MV-4-11 (cell line): ENCODE data around the gene DDB1.

Experiments used
- DNase-seq: peaks from one replicate; lab custom pipeline; 2025; lab: John Stamatoyannopoulos, UW

Gene DDB1

DNA sequence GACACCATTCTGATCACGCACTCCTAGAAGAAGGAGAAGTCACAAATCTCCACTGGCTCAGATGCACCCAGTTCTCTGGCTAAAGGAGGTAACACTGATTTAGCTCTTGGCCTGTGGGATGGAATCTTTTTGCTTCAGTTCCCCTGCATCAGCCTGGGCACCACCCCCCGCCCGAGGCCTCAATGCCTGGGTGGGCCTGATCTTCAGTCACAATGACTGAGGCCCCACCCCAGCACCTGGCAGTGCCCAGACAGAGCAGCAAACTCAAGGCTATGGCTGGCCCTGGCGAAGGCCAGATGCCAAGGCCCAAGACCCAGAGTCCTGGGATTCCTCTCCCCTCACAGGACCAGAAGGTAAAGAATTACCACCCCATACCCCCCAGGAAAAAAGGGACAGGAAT, 23.8 kb upstream of the DDB1 start:
- no peak for DNase-seq

DNA sequence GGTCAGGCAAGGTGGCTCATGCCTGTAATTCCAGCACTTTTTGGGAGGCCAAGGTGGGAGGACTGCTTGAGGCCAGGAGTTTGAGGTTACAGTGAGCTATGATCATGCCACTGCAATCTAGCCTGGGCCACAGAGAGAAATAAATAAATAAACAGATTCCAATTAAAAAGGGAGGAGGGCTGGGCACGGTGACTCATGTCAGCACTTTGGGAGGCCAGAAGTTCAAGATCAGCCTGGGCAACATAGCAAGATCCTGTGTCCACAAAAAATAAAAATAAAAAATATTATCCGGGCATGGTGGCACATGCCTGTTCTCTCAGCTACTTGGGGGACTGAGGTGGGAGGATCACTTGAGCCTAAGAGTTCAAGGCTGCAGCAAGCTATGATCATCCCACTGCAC, 21.3 kb upstream of the DDB1 start:
- DNase-seq: no peak

DNA sequence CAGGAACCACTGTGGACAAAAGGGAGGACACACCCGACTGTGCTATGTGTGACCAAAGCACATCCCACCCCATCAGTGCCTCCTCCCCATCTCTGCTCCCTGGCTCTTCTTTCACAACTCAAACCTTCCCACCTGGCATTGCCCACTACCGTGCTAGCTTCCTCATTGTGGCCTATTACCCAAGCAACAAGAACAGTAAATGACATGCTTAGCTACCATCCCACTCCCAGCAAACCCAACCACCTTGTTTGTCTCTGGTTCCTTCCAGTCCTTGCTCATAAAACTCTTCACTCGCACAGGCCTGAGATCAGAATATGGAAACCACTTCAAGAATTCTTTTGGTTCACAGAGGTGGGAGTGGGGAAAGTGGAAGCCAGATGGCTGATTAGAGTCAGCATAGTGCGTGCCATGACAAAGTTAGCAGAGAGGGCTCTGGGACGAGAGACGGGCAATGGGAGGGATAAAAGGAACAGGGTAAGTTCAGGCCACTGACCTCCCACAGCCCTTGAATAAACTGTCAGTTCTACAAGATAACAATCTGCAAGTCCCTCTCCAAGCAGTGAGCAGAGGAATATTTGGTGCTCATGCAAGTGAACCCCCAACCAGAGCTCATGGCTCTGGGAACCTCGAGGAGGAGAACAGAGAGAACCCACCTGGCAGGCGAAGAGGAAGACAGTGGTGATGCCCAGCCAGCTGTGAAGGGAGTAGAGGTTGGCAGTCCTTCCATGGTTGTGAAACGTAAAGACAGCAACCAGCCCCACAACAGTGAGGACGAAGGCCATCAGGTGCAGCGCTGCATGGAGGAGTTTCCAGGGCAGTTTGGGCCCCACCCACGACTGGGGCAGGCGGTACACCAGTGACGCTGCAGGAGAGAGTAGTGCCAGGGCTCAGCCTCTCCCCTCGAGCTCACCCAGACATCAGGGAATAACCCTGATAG, 20.5 kb upstream of the DDB1 start:
- DNase-seq: peak; percentile 62

DNA sequence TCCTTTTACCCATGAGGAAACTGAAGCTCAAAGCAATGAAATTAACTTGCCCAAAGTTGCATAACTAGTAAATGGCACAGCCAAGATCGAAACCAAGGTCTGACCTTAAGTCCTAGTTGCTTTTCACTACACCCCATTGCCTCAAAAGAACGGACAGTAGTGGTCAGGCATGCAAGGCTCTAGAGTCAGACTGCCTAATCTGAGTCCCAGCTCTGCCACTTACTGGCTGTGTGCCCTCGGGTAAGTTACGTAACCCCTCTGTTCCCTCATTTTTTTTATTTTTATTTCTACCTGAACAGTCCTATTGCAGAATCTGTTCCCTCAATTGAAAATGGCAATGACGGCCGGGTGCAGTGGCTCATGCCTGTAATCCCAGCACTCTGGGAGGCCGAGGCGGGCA, 19.1 kb upstream of the DDB1 start:
- DNase-seq: no peak

DNA sequence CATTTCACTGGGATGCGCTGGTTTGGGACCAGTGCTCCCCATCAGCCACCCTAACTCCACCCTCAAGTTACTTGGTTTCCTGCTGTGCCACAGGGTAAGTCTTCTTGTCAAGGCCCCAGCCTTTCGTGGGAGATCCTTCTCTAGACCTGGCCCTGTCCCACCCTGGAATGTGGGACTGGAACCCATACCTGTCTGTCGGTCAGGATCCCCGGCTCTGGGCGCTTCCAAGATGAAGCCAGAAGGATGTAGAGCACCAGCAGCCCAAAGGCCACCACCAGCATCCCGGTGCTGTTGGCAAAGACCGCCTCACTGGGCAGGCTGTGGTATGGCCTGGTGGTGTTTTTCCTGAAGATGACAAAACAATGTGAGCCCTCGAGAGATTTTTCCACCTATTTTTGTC, 17.9 kb upstream of the DDB1 start:
- DNase-seq: no peak

DNA sequence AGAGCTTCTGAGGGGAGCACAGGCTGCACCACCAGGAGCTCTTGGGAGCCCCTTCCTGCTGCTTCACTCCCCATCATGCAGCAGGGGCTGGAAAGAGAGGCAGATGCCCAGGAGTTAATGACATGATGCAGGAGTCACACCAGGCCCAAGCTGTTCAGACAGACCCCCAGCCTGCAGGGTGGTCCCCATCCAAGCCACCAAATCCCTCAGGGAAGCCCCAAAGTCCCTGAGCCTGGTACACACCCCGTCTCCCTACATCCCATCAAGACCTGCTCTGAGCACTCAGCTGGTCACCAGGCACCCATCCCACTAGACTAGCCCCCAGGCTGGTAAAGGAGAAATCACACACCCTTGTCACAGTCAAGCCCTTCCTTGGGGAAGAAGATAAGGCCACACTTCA, 17.4 kb upstream of the DDB1 start:
- DNase-seq: no peak

DNA sequence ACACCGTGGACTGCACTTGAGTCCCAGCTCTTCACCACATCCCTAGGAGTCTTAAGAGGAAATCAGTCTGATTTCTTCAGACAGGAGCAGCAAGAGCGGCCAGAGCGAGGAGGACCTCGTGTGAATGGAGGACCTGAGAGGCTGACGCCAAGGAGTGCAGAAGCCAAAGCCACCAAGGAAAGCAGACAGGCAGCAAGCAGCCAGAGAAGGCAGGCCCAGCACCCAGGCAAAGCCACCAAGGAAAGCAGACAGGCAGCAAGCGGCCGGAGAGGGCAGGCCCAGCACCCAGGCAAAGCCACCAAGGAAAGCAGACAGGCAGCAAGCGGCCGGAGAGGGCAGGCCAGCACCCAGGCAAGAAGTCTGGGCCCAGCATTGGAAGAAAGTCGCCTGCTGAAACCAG, 17.0 kb upstream of the DDB1 start:
- DNase-seq: no peak

DNA sequence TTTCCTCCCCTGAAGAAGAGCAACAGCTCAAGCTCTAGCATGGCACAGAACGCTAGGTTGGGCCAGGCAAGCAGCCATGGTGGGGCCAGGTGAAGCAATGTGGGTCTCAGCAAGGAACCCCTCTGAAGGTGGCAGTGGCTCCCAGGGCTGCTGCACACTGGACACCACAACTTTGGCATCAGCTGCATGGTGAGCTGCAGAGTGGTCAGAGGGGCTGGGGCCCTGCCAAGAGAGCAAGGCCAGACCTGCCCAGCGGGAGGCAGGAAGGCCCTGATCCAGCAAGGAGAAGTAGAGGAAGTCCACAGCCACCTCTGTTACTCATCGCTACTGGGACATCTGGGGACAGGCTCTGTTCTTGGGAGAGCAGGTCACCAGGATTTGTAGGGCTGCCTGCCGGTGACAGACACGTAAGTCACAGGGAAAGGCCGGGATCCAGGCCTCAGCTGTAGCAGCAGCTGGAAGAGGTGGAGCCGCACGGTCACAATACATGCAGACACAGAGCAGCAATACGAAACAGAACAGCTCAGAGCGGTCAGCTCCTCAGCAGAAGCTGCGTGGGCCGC, 16.4 kb upstream of the DDB1 start:
- no peak for DNase-seq

DNA sequence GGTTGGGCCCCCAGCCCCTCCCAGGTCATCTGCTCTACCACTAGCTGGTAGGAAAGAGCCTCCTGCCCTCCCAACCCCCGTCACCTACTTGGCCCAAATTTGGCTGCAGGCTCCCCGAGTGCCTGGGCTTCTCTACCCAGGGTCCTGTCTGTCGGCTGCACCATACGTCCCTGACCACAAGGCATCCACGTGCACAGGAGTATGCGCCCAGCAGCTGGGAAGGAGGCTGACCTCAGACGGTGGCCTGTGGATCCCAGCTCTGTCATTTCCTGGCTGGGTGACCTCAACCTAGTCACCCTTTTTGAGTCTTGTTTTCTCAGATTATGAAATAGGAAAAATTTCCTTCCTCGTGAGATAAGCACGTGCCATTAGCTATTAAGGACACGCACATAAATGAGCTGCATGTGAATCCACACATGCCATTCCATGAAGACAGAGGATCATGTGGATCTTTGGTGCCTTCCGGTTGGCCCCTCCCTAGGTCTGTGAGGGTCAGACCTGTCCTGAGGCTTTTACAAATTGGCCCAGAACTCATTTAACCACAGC, 15.1 kb upstream of the DDB1 start:
- peak; percentile 58 for DNase-seq

DNA sequence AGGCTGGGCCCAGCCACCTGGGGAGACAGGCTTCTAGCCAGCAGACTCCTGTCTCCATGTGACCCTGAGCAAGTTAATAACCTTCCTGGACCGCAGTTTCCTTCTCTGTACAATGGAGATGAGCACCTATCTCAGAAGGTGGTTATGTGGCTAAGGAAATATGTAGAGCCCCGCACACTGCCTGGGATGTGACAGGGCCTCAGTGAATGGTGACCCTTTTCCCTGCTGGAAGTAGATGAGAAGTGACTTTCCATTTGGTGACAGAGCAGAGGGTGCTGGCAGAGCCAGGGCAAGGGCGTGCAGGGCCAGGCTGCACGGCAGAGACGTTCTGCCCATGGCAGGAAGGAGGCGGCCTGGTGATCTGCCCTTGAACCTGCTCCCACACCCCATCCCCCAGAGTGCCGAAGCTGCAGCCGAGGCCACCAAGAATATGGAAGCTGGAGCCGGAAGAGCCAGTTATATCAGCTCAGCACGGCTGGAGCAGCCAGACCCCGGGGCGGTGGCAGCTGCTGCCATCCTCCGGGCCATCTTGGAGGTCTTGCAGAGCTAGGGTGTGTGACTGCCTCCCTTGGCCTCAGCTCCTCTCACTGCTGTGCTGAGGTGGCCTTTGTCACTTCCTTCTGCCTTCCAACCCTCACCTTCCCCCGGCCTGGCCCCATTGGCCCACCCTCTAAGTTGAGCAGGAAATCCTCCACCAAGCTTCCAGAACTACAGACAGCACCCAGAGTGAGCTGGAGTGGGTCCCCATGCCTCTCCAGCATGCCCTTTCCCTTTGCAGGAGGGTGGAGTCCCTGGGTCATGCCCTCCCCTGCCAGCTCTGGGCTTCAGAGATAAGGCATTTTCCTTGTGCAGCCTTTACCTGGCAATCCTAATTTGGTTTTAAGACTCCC, 13.3 kb upstream of the DDB1 start:
- no peak for DNase-seq

DNA sequence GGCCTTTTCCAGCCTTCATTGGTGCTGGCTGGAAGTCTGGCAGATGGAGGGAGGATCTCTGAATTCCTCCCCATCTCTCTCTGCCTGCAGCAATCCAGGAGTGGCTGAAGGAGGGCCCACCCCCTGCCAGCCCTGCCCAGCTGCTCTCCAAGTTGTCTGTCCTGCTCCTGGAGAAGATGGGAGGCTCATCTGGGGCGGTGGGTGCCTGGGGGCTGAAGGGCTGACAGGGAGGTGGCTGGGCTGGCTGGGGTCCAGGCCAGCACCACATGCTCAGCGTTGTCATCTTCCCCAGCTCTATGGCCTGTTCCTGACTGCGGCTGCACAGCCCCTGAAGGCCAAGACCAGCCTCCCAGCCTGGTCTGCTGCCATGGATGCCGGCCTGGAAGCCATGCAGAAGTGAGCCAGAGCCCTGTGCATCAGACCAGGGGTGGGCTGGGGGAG, 12.3 kb upstream of the DDB1 start:
- no peak for DNase-seq

DNA sequence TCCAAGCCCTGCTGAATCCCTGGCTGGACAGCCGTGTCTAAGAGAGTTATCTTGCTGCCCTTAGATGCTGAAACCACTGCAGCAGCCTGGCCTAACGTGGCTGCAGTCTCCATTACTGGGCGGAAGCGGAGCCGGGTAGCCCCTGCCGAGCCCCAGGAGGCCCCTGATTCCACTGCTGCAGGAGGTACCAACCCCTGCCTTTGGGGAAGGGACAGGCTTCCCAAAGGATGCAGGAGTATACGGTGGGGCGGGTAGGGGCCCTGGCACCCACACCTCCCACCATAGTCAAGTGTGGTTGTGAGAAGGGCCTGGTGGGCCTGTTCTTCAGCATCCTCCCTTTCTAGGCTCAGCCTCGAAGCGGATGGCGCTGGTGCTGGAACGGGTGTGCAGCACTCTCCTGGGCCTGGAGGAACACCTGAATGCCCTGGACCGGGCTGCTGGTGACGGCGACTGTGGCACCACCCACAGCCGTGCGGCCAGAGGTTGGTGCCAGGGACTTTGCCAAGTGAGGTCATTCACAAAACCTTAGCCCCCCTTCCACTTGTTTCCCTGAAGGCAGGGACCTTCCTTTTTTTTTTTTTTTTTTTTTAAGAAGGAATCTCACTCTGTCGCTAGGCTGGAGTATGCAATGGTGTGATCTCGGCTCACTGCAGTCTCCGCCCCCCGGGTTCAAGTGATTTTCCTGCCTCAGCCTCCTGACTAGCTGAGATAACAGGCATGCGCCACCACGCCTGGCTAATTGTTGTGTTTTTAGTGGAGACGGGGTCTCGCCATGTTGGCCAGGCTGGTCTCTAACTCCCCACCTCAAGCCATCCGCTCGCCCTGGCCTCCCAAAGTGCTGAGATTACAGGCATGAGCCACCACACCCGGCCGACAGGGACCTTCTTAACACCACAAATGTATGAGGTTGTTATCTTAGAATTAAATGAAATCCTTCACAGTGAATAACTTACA, 11.2 kb upstream of the DDB1 start:
- no peak for DNase-seq

DNA sequence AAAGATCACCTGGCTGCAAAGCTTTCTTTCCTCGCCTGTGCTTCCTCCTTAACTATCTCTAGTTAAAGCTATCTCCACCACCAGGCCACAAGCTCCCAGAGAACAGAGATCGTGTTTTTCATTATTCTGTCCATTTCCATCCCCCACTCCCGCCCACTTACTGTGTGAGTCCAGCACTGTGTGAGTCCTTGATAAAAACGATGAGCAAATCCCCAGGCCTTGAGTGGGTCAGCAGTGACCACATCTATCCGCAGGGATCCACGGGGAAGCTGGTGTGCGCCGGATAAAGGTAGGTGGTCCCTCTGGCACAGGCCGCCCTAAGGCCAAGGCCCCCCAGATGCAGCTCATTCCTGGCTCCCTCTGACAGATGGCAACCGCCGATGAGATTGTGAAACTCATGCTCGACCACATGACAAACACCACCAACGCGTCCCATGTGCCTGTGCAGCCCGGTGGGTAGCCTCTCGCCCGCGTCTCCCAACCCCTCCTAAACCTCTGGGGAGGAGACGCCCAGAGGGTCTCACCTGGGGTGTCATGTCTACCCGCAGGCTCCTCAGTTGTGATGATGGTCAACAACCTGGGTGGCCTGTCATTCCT, 9.4 kb upstream of the DDB1 start:
- DNase-seq: no peak

DNA sequence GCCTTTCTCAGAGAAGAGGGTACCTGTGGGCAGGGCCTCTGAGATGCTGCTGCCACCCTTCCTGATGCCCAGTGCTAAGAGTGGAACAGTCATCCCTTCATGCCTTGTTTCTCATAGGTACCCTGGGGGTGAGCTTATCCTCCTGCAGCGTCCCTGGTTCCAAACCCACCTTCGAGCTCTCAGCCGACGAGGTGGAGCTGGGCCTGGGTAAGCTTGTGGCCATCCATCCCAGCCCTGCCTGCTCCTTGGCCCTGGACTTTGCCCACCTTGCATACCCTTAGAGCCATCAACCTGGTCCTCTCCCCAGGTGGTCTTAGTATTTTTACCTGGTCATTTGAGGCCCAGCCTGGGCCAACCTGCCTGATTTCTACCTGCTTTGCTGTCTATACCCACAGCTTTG, 8.8 kb upstream of the DDB1 start:
- DNase-seq: no peak

DNA sequence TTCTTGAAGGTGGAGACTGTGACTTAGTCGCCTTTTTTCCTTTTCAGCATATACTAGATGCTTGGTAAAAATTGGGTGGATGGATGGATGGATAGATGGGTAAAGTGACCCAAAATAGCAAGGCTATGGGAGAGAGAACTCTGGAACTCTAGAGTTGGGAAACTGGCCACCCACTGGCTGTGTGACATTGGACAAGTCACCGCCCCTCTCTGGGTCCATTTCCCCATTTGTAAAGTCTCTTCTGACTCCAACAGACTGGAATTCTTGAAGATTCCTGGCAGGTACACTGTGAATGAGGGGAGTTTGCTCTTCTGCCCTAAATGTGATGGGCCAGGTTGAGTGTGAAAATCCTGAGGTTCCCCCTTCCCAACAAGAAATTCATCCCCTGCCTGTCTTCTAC, 8.1 kb upstream of the DDB1 start:
- no peak for DNase-seq

DNA sequence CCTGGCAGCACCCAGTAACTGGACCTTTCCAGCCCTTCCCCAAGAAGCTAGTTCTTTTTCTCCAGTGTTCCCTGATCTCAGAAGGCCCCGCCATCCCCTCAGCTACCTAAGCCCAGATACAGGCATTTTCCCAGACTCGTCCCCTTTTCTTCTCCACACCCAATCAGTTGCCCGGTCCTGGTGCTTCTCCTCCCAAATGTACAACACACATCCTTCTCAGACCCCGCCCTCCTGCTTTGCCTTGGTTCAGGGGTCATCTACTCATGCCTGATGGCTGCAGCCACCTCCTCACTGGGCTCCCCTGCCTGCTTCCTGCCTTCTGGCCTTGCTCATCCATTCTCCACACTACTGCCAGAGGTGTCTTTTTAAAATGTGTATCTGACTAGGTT, 6.6 kb upstream of the DDB1 start:
- no peak for DNase-seq

DNA sequence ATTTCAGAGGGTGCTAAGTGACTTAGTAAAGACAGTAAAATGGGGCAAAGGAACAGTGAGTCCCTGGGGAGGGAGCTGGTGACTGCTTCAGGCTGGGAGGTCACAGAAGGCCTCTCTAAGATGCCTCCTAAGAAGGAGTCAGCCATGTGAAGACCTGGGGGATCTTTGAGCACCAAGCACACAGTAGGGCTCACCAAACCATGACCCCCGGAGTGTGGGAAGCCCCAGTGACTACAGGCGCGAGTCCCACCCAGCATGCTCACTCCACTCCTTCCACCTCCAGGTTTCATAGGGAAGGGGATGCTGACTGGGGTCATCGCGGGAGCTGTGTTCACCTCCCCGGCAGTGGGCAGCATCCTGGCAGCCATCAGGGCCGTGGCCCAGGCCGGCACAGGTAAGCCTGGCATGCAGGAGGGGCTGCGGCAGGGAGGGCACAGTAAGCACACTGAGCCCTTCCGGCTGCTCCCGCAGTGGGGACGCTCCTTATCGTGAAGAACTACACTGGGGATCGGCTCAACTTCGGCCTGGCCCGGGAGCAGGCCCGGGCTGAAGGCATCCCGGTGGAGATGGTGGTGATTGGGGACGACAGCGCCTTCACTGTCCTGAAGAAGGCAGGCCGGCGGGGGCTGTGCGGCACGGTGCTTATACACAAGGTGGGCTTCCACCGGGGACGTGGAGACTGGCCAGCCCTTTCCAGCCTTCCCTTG, 6.0 kb upstream of the DDB1 start:
- no peak for DNase-seq

DNA sequence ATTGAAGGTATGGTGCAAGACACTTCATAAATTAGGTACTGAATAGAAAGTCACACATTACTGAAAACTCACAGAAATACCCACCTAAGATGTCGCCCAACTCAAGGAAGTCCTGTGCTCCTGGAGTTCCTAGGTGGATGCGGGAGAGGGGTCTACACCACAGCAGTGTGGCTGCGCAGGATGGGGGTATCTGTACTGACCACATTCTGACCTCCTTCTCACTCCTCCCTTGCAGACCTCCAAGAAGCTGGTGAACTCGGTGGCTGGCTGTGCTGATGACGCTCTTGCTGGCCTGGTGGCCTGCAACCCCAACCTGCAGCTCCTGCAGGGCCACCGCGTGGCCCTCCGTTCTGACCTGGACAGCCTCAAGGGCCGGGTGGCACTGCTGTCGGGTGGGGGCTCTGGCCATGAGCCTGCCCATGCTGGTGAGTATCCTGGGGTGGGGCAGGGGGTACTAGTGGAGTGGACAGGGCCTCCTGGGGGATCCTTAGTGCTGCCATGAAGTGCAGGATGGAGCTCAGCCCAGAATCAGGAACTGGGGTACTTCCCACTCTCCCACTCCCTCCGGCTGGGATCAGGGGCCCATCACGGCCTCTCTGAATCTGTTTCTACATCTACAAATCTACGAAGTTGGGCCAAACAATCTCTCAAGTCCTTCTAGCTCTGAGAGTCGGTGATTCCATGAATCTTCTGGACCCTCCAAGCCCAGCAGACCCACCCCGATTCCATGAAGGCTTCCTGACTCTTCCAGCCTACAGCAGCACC, 5.0 kb upstream of the DDB1 start:
- DNase-seq: no peak

DNA sequence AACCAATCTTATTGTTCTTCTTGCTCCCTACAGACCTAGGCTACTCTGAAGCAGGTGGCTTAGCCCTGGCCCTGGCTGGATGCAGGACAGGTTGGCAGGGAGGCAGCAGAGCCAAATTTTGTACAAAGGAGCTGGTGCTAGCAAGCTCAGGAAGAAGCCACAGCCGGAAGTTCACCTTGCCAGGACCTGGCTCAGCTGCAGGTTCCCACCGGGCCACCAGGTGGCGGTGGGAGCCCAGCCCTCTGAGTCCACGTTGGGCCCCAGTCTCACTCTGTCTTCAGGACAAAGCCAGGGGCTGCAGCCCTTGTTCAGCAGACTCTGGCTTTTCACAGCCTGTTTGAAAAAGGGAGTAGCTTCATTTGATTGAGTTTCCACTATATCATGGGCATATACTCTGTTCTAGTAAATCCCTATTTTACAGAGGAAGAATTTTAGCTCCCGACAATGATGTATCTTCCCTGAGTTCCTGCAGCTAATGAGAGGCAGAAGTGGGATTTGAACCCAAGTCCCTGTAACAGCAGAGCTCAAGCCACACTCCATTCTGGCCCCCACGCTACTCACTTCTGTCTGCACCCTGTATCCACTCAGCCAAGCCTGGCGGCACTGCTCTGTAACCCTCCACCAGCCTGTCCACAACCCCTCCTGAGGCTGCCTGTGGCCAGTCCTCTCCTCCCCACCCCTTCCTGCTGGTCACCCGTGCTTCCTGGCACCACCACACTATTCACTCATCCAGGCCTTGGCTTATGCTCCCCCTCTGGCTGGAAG, 3.4 kb upstream of the DDB1 start:
- peak; percentile 52 for DNase-seq
